Stimulated activated CD4-positive, alpha-beta T cell treated with anti-CD3 and anti-CD28 coated beads, TNF-alpha, amount 100 ng/mL, for 48 hours (primary cell): ENCODE data around the gene NCBP2L.
A peak's percentile ranks its signal among the peaks of the same experiment; 100 is the strongest.

ENCODE experiments used
- DNase-seq, 3 donors: peaks; one replicate each; pipeline ENCODE4 v3.0.0-alpha.2; 2020; ENCODE audit warnings: low read depth in 3 of 3

The NCBP2L gene

GRCh38 chrX:107752714-107753113 lies 24.8 kb upstream of the NCBP2L start:
- DNase-seq, result no peak

GRCh38 chrX:107753187-107753586 lies 24.3 kb upstream of the NCBP2L start:
- no peak for DNase-seq

- DNase-seq, result no peak
Measured at GRCh38 chrX:107755721-107756120, 21.8 kb upstream of the NCBP2L start.

- DNase-seq, result no peak
Measured at GRCh38 chrX:107758231-107758766, 19.2 kb upstream of the NCBP2L start.

- DNase-seq, result no peak
Measured at GRCh38 chrX:107760304-107761077, 17.0 kb upstream of the NCBP2L start.

GRCh38 chrX:107763647-107764046 lies 13.9 kb upstream of the NCBP2L start:
- no peak for DNase-seq

- no peak for DNase-seq
Measured at GRCh38 chrX:107764845-107765608, 12.5 kb upstream of the NCBP2L start.

GRCh38 chrX:107766470-107767150 lies 10.9 kb upstream of the NCBP2L start:
- DNase-seq, result no peak

GRCh38 chrX:107768051-107768450 lies 9.5 kb upstream of the NCBP2L start:
- no peak for DNase-seq

- no peak for DNase-seq
Measured at GRCh38 chrX:107769581-107770317, 7.8 kb upstream of the NCBP2L start.

GRCh38 chrX:107773206-107773605 lies 4.3 kb upstream of the NCBP2L start:
- DNase-seq, result no peak

GRCh38 chrX:107773906-107774435 lies 3.6 kb upstream of the NCBP2L start:
- no peak for DNase-seq

- DNase-seq, result no peak
Measured at GRCh38 chrX:107775000-107775733, 2.4 kb upstream of the NCBP2L start.

GRCh38 chrX:107775734-107776511 lies 1.6 kb upstream of the NCBP2L start, which contains the start of gene TSC22D3:
TSC22D3 (minus strand) TSS chrX:107775787; CDS start chrX:107775419, 368 bp downstream.
- peak; percentile 33 to 43 (median 39) for DNase-seq

- peak; percentile 51 to 80 (median 61) for DNase-seq
Measured at GRCh38 chrX:107776649-107777535, 641 bp upstream of the NCBP2L start.

- no peak for DNase-seq
Measured at GRCh38 chrX:107780525-107780924, 3.0 kb downstream of the NCBP2L start.

GRCh38 chrX:107787827-107788226 lies 10.3 kb downstream of the NCBP2L start:
- no peak for DNase-seq

- no peak for DNase-seq
Measured at GRCh38 chrX:107804427-107804826, 26.9 kb downstream of the NCBP2L start.

GRCh38 chrX:107805179-107805578 lies 27.6 kb downstream of the NCBP2L start:
- DNase-seq, result no peak
